HG02610 (cell line): ENCODE data around the gene CPEB1.
"Not testable (repeated sequence)": the region's sequence is repeated elsewhere in the genome, so short reads cannot be mapped to it uniquely, and the experiment has no call there.

Experiments
- ATAC-seq: cut with Tn5 transposase; IDR thresholded peaks from one replicate; pipeline ENCODE4 v1.9.1; 2021; ENCODE audit warnings: mild to moderate bottlenecking, moderate library complexity; ENCODE audit not compliant: unreplicated experiment

CPEB1 gene

DNA sequence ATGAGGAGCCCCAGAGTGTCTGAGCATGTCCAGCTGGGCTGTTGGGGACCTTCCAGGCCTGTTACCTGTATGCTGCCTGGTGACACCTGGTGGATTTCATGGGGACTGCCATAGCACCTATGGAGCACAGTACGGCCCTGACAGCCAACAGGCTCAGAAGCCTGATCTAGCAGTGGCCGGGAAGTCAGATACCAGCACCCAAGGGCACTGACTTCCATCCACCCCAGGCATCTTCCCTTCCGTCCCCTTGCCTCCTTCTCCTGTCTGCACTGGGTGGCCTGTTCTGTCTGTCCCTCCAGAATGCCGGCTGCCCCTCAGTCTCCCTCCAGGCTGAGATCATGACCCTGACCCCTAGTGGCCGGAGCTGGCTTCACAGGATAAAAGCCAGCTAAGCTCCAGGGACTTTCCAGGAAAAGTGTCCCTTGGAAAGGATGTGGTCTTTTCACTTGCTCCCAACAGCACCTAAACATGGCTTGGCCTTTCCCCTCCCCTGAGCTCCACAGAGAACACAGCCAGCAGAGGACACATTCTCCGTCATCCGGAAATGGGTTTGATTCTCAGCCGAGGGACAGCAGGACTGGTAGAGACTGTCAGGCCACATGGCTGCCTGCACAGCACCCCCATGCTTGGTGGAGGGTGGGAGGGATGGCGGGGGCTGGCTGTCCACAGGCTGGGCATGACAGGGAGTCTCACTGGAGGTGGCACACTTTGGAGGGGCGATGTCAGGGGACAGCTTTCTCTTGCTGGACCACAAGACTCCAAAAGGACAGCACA is 116.4 kb downstream of the CPEB1 start:
- ATAC-seq: peak; percentile 81

DNA sequence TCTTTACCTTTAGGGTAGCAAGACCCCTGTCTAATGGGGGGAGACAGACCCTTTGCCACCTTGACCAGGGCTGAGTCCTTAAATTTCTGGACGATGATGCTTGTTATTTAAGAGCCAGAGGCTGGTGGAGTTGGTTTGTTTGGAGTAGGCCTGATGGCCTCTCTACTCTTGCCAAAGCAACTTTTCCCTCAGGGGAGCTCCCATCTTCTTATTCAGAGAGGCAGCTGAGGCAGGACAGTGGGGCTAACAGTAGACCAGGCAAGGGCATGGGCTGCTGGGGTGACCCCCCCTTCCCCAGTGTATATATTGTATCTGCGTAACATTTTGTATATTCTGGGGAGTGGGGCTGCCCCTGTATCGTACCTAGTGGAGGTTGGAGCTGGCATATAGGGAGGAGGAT is 117.2 kb downstream of the CPEB1 start:
- ATAC-seq: no peak

DNA sequence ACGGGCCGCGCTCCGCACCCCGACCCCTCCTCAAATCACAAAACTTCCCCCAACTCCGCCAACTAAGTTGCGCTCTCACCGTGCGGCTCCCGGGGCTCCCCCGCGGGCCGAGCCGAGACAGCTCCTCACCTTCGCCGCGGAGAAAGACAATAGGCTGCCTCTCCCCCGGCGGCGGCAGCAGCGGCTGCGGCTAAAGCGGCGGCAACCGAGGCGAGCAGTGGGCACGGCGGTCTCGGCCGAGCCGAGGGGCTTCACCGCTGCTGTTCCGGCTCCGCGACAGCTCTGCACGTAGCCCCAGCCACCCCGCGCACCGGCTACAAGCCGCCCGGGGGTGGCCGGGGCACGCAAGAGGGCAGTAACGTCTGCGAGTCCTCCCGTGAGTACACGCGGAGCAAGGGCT is 133.6 kb downstream of the CPEB1 start:
- ATAC-seq: not testable (repeated sequence)

DNA sequence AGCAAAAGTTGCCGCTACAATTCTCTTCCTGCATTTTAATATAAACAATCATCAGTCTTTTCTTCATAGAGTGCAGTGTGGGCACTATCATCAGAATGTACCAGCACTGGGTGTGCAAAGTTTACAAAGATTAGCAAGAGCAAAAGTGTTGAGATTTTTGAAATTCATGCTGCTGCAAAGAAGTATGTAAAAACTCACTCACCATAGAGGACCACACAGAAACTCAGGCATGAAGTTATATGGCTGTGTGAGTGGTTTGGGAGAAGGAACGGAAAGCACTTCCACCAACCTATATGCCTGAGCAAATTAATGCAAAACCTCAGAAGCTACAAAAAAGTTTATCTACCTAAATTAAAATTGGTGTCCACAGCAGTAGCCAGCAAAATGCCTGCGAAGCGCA is 139.5 kb downstream of the CPEB1 start:
- not testable (repeated sequence) for ATAC-seq

DNA sequence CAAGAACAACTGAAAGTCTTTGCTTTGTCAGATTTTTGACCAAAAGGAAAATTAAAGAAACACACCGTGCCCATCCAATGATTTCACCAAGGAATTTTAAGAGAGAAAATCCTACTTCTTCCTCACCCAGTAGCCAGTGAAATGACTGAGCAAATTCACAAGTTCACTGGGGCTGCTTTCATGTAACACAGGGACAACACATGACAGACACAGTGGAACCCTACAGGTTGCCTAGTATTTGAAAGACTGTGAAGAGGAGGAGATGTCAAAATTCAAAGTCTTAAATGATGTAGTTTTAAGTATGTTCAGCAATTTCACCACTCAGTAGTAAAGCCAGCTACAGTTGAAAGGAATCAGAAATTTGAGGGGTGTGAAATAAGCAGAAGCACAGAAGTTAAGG is 140.1 kb downstream of the CPEB1 start:
- not testable (repeated sequence) for ATAC-seq

DNA sequence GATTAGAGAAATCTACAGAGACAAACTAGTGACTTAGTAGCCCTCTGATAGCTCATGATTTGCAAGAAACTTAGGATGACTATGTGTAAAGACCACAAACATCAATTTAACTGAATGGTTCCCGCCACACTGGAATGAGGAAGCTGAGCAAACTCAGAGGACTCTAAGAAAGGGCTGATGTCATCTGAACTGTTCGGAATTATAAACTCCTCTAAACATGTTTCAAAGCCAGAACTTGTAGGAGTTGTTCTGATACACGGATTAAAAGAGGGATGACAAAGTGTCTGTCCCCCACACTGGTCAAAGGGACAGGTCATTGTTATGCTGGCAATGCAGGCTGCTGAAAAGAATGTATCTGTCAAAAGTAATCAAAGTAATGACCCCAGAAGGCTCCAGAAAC is 141.3 kb downstream of the CPEB1 start:
- not testable (repeated sequence) for ATAC-seq

DNA sequence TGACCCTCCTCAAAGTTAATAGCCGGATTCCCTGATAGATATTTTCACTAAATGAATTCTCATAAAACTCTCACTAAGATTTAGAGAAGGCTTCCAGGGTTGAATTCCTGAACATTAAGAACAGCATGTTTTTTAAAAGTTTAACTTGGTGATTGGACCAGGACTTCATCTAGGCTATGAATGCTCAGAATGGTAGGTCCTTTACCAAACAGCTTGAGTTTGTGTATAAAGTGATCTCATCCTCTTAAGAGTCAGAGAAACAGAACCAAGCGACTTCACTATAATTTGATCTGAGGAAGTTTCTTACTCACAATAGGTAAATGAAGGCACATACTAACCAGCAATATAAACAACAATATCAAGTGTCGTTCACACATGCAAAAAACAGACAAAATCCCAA is 143.1 kb downstream of the CPEB1 start:
- ATAC-seq: not testable (repeated sequence)

DNA sequence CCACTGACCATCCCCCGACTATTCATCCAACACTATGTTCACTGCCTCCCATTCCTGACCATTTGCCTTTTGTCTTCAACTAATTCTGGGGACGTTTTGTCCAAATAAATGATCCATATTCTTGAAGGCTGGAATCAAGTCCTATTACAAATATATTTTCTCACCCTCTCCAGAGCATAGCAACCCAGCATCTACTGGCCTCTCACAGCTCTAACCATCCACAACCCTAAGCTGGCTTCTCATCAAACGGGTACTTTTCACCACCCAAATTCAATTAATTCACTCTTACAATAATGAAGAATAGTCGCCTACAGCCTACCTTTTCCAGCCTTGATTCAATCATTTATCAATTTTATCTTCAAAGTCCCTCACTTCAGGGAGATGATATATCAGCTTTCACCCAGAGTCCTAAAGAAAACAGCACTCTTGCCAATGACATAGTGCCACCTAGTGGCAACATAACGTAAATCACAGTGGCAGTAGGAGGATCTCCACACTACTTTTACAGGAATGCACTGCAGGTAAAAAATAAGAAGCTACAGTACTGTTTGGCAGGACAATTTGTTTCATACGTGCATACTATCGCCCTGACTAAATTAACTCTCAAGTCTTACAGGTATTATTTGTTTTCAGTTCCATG is 144.3 kb downstream of the CPEB1 start:
- ATAC-seq: peak; percentile 42

DNA sequence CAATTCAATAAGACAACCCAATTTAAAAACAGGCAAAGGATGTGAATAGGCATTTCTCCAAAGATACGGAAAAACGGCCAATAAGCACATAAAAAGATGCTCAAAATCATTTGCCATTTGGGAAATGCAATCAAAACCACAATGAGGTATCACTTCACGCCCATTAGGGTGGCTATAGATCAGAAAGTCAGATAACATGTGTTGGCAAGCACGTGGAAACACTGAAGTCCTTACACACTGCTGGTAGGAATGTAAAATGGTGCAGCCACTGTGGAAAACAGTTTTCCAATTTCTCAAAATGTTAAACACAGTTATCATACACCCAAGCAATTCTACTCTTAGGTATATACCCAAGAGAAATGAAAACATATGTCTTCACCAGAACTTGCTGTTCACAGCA is 146.4 kb downstream of the CPEB1 start:
- ATAC-seq: not testable (repeated sequence)

DNA sequence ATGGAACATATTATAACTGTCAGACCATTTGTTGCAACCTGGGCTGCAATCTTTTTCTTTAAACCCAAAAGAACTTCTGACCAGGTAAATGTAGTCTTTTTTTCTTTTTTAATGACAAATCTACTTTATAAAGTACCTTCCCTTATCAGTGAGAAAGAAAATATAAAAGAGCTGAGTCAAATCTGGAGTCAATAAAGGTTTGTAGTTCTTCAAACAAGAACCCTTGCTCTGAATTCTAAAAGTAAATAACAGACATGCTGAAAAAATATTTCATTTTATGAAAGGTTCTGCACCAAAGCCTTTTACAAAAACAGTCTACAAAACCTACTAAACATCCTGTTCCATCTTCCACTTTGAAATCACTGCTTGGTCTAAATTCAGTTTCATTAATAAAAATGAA is 149.2 kb downstream of the CPEB1 start:
- not testable (repeated sequence) for ATAC-seq
